Skeletal muscle tissue (tissue), 4 donors: ENCODE results near the gene AANAT. TPM values are rescaled to one million over a fixed set of nuclear protein-coding genes. Genes with fewer than 3 reads are reported as not detected.
"Not testable (repeated sequence)": the region's sequence is repeated elsewhere in the genome, so short reads cannot be mapped to it uniquely, and the experiment has no call there.

Experiments
- H3K27ac ChIP-seq: one replicate; pipeline ENCODE4 v1.7.0; 2013; ENCODE audit warnings: mild to moderate bottlenecking, low read depth, low read length, inconsistent platforms
- H3K27me3 ChIP-seq, 3 donors: one replicate each; pipeline ENCODE4 v1.7.0; 2013; ENCODE audit warnings: low read length in 3 of 3; ENCODE audit not compliant: control insufficient read depth in 3 of 3, insufficient read depth in 3 of 3
- H3K36me3 ChIP-seq, 3 donors: one replicate each; pipeline ENCODE4 v1.7.0; 2013; ENCODE audit warnings: low read length in 3 of 3; ENCODE audit not compliant: control insufficient read depth in 3 of 3, insufficient read depth in 3 of 3
- H3K4me1 ChIP-seq, 3 donors: one replicate each; pipeline ENCODE4 v1.7.0; 2013; ENCODE audit warnings: low read length in 3 of 3, mild to moderate bottlenecking in 3 of 3; ENCODE audit not compliant: control insufficient read depth in 3 of 3, insufficient read depth in 3 of 3
- H3K4me3 ChIP-seq, 3 donors: one replicate each; pipeline ENCODE4 v1.7.0; 2013; ENCODE audit warnings: low read length in 3 of 3
- H3K9ac ChIP-seq, 3 donors: one replicate each; pipeline ENCODE4 v1.7.0; 2013; ENCODE audit warnings: low read length in 3 of 3, mild to moderate bottlenecking in 3 of 3, moderate library complexity in 2 of 3, low read depth in 1 of 3
- H3K9me3 ChIP-seq, 3 donors: one replicate each; pipeline ENCODE4 v1.7.0; 2013; ENCODE audit warnings: low read length in 3 of 3; ENCODE audit not compliant: control insufficient read depth in 3 of 3
- total RNA-seq: library from RNA; depleted of rRNA; stranded (reverse); fragments of >200 nt; gene quantifications from one replicate; pipeline ENCODE4 v1.2.3, GENCODE V29; 2014
- donor health status: Osteomylitis.

AANAT gene
- total RNA-seq, 1 donor from 2014 or later: not detected

DNA sequence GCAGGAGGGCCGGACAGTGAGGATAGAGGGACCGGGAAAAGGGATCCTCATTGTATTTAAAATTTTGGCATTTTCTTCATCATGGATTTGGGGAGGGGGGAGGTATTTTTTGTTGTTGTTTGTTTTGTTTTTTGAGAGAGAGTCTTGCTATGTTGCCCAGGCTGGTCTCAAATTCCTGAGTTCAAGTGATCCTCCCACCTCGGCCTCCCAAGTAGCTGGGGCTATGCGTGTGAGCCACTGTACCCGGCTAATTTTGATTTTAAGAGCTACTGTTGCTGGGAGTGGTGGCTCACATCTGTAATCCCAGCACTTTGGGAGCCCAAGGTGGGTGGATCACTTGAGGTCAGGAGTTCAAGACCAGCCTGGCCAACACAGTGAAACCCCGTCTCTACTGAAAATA lies 47.0 kb downstream of the AANAT start:
- not testable (repeated sequence) for H3K27me3 ChIP-seq, H3K4me3 ChIP-seq, H3K9ac ChIP-seq, H3K27ac ChIP-seq, H3K36me3 ChIP-seq, H3K9me3 ChIP-seq
- peaks cover 12 to 15% (median 13%) of the 10 kb centered on the region in 3 donors for H3K4me1 ChIP-seq

DNA sequence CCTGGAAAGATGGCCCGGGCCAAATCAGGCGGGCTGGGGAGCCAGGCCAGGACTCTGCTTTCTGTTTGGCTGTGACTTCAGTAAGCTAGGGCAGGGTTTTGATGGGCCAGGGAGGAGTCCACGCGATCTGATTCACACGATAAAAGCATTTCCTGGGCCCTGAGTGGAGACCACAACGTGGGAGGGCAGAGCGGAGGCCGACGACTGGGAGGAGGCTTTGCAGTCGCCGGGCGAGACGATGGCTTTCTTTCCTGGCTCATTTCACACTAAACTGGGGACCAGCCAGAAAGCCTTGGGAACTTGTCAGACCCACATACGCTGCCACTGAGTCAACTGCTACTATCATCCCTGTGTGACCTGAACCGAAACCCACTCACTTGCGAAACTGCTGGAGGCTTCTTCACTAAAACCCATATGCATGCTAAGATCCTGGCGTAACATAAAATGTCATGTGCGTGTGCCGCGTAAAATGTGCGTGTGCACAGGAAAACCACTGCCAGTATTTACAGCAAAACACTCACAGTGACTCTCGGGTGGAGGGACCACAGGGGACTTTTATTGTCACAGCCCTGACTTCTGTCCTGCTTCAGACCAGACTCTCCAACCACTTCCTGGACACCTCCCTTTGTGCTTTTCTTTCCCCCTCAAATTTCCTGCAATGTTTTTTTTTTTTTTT lies 48.0 kb downstream of the AANAT start:
- H3K9me3 ChIP-seq: no peaks in the 10 kb centered on the region
- peaks cover 12 to 15% (median 13%) of the 10 kb centered on the region in 3 donors for H3K4me1 ChIP-seq
- peaks cover 0 to 4% (median 0%) of the 10 kb centered on the region in 3 donors for H3K27me3 ChIP-seq
- H3K27ac ChIP-seq: peak overlapping the region; percentile 79
- H3K36me3 ChIP-seq: no peaks in the 10 kb centered on the region
- H3K9ac ChIP-seq: peak overlapping the region; percentile 58 to 80 (median 71)
- peak overlapping the region; percentile 47 to 73 (median 71) for H3K4me3 ChIP-seq

DNA sequence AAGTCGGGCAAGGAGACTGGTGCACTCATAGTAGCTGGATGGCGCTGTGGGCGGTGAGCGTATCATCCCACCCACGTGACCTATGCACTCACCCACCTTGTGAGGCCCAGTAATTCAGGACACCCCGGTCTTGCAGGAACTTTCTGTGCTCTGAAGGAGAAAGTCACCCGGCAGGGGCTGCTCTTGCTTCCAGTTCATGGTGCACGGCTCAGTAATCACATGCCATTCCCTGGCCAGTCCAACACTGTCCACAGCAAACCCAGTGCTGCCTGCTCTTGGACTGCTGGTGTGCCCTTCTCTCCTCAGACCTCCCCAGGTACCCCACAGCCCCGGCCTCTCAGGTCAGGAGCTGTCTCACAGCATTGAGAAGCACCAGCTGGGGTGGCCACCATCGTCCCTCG lies 50.2 kb downstream of the AANAT start:
- no peaks in the 10 kb centered on the region for H3K36me3 ChIP-seq
- no peak overlapping the region for H3K27ac ChIP-seq
- no peak overlapping the region for H3K4me3 ChIP-seq
- H3K9ac ChIP-seq: no peak overlapping the region
- peaks cover 0 to 4% (median 0%) of the 10 kb centered on the region in 3 donors for H3K27me3 ChIP-seq
- no peaks in the 10 kb centered on the region for H3K9me3 ChIP-seq
- peaks cover 7 to 9% (median 8%) of the 10 kb centered on the region in 3 donors for H3K4me1 ChIP-seq

DNA sequence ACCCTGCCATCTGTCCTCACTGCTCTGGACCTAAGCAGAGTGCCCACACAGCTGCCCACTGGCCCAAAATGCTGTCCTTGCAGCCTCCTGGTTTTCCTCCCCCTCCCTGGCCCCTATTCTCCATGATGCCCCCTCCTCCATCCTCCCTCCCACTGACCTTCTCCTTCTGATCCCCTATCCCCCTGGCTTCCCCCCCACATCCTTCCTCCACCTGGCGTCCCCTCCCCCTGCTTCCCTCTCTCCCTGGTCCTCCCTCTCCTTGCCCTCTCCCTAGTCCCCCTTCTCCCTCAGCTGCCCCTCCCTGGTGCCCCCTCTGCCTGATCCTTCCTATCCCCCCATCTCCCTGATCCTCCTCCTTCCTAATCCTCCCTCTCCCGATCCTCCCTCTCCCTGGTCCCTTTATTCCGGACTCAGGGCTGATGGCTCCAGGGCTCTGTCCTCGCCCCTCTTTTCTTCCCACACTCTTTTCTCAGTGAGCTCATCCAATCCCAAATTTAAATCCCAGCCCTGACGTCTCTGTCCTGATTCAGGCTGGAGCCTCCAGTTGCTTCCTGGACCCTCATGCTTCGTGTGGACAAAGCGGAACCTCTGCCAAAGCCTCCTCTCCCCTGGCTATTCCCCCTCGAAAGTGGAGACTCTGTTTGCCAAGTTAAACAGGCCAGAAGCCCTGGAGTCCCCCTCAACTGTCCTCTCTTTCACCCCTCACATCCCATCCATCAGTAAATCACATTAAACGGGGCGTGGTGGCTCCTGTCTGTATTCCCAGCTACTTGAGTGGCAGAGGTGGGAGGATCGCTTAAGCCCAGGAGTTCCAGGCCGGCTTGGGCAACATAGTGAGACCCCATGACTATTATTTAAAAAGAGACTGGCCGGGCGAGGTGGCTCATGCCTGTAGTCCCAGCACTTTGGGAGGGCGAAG lies 51.9 kb downstream of the AANAT start:
- H3K9ac ChIP-seq: no peak overlapping the region
- no peak overlapping the region for H3K27ac ChIP-seq
- no peaks in the 10 kb centered on the region for H3K9me3 ChIP-seq
- peaks cover 12 to 15% (median 14%) of the 10 kb centered on the region in 3 donors for H3K4me1 ChIP-seq
- peaks cover 0 to 4% (median 0%) of the 10 kb centered on the region in 3 donors for H3K27me3 ChIP-seq
- no peaks in the 10 kb centered on the region for H3K36me3 ChIP-seq
- no peak overlapping the region for H3K4me3 ChIP-seq

Other genes with a start within 250 kb of the AANAT start
- gene RNF157, start 227.1 kb upstream of the AANAT start, total RNA-seq: 6.8 TPM
- gene UBALD2, start 202.3 kb upstream of the AANAT start, total RNA-seq: 2.6 TPM
- gene QRICH2, start 159.3 kb upstream of the AANAT start, total RNA-seq: 2.1 TPM
- 24.0 TPM for gene PRPSAP1, start 113.7 kb upstream of the AANAT start, total RNA-seq
- 2.1 TPM for gene SPHK1, start 83.0 kb upstream of the AANAT start, total RNA-seq
- gene UBE2O, start 14.5 kb upstream of the AANAT start, total RNA-seq: 20.9 TPM
- gene RHBDF2, start 33.8 kb downstream of the AANAT start, total RNA-seq: 3.7 TPM
- 8.9 TPM for gene CYGB, start 70.1 kb downstream of the AANAT start, total RNA-seq
- gene PRCD, start 72.4 kb downstream of the AANAT start, total RNA-seq: 0.52 TPM
- gene ST6GALNAC2, start 118.3 kb downstream of the AANAT start, total RNA-seq: 2.6 TPM
- not detected for gene ST6GALNAC1, start 176.2 kb downstream of the AANAT start, total RNA-seq
- gene MXRA7, start 243.4 kb downstream of the AANAT start, total RNA-seq: 75.7 TPM